T47D (cell line): Measurements from ENCODE around the gene GLB1L.

ENCODE experiments used
- DNase-seq, 2 experiments: peaks; one replicate each; pipeline versions ENCODE4 v3.0.0 to v3.0.0-alpha.2; 2011 to 2012; ENCODE audit warnings: low read depth in 1 of 2, low spot score in 1 of 2
- JUND ChIP-seq: IDR thresholded peaks from 2 replicates; pipeline ENCODE4 v1.6.1; 2012; ENCODE audit warnings: low read depth
- in situ Hi-C: cut with HindIII; loops from 2 replicates; pipeline ENCODE4 v1.10.0; 2016; ENCODE audit warnings: low sequenced_read_pairs, low pct_unique_long_range_greater_than_20kb

Gene GLB1L

DNA sequence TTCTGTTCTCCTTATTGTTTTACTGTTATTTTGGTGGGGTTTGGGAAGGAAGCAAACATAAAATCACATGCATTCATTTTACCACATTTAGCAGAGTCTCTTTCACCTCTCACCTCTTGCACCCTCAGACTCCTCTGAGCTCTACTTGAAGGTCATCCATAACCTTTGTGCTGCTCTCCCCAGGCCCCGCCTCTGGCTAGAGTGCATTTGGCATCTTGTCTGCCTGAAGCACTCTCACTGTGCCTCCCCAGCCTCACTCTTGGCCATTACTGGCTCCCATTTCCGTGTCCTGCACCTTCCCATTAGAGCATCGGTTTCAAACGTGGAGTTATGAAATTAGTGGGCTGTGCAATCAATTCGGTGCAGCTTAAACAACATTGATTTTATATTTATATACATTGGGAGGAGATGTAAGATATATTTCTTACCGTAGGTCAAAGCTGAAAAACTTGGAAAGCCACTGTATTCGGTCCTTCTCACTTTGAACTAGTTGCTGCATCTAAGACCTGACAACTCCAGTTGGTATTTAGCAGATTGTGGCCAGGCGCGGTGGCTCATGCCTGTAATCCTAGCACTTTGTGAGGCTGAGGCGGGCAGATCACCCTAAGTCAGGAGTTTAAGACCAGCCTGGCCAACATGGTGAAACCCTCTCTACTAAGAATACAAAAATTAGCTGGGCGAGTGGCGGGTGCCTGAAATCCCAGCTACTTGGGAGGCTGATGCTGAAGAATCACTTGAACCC lies 45.6 kb downstream of the GLB1L start:
- no peak for TF ChIP-seq JUND
- DNase-seq: no peak
- in situ Hi-C loops: no loop called here

DNA sequence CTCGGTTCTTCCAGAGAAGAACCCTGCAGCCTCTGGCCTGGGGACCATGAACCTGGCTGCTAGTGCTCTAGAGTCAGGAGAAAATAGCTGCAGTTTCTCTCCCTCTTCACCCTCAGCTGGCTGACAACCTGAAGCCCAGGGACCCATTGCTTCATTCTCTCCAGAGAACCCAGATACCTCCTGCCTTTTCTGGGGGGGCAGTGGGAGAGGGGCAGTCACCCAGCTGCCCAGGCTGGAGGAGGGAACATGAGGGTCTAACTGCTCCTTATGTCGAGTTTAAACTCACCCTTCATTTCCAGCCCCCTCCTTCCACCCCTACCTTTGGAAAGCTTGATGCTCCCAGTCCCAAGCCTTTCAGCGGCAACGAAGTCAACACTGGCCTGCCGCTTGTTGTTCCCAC lies 46.3 kb downstream of the GLB1L start:
- in situ Hi-C loops: no loop called here
- DNase-seq: no peak
- no peak for TF ChIP-seq JUND

- in situ Hi-C loops: no loop called here
- TF ChIP-seq JUND: no peak
- no peak for DNase-seq
Observed at GRCh38 chr2:219197388-219197787, 47.9 kb downstream of the GLB1L start.

DNA sequence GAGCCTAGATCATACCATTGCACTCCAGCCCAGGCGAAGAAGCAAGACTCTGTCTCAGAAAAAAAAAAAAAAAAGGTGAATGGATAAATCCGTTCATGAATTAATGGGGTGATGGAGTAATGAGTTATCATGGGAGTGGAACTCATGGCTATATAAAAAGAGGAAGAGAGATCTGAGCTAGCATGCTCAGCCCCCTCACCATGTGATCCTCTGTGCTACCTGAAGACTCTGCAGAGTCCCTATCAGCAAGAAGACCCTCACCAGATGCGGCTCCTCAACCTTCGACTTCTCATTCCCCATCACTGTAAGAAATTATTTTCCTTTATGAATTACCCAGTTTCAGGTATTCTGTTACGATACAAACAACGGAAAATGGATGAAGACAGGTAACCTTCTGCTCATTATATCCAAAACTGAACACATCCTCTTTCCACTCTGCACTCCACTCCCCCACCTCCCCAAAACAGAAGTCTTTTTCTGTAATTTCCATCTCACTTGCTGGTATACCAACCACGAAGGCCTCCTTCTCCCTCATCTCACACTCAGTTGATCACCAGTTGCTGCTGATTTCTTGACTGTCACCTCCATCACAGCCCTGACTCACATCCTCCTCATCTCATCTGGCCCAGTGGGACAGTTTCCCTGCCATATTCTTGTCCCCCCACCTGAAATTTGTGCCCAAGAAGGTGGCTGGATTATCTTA lies 58.3 kb downstream of the GLB1L start:
- in situ Hi-C loops: no loop called here
- DNase-seq: no peak
- TF ChIP-seq JUND: no peak
